HL-60 (cell line): Measurements from ENCODE around the gene POR.

Experiments used
- CTCF ChIP-seq: IDR thresholded peaks from one replicate; pipeline ENCODE4 v1.5.1; 2011; ENCODE audit warnings: low read length, control low read depth, inconsistent platforms; ENCODE audit not compliant: insufficient read depth
- GABPA ChIP-seq: IDR thresholded peaks from 2 replicates; pipeline ENCODE4 v1.6.1; 2012; ENCODE audit warnings: low read depth
- POLR2AphosphoS5 ChIP-seq: IDR thresholded peaks from 2 replicates; pipeline ENCODE4 v1.6.1; 2012; ENCODE audit warnings: low read depth
- REST ChIP-seq: IDR thresholded peaks from 2 replicates; pipeline ENCODE4 v1.6.1; 2012; ENCODE audit warnings: low read depth; ENCODE audit not compliant: insufficient replicate concordance
- SPI1 ChIP-seq: IDR thresholded peaks from 2 replicates; pipeline ENCODE4 v1.6.1; 2012; ENCODE audit warnings: low read depth, mild to moderate bottlenecking, borderline replicate concordance

- TF ChIP-seq CTCF (no peak), POLR2AphosphoS5 (no peak), REST (no peak), GABPA (no peak), SPI1 (no peak)
These were observed 47.6 kb upstream of the POR start for GRCh38 chr7:75867390-75867717.
